ENCODE data around the gene NIPBL. TPM values are rescaled to one million over a fixed set of nuclear protein-coding genes. Genes with fewer than 3 reads are reported as not detected.
A peak's percentile ranks its signal among the peaks of the same experiment; 100 is the strongest.

NIPBL gene
- total RNA-seq, 2 donors from 2014 or later: 56.8 to 71.2 TPM

GRCh38 chr5:36874465-36874864, 2.1 kb upstream of the NIPBL start:
- peaks cover 4% of the 10 kb centered on the region for H3K36me3 Mint-ChIP-seq
- no peak for ATAC-seq
- peak overlapping the region; percentile 93 to 96 for H3K27ac Mint-ChIP-seq
- H3K27me3 Mint-ChIP-seq: no peaks in the 10 kb centered on the region
- no peak for DNase-seq (ENCODE audit: low spot score)
- H3K9me3 Mint-ChIP-seq: no peaks in the 10 kb centered on the region
- peaks cover 29 to 35% of the 10 kb centered on the region in 2 donors for H3K4me1 Mint-ChIP-seq (ENCODE audit: low read depth in 2 of 2)
- H3K4me3 Mint-ChIP-seq: peak overlapping the region; percentile 92

- Mint-ChIP-seq H3K27ac (peak overlapping the region; percentile 93 to 96), H3K4me3 (peak overlapping the region; percentile 92), H3K4me1 (ENCODE audit: low read depth in 2 of 2) (peaks cover 28 to 34% of the 10 kb centered on the region in 2 donors), H3K36me3 (peaks cover 4% of the 10 kb centered on the region), H3K27me3 (no peaks in the 10 kb centered on the region), H3K9me3 (no peaks in the 10 kb centered on the region)
- peak; percentile 45 to 46 for ATAC-seq
- peak; percentile 75 for DNase-seq (ENCODE audit: low spot score)
Observed at GRCh38 chr5:36875051-36875789, 1.3 kb upstream of the NIPBL start.

DNA sequence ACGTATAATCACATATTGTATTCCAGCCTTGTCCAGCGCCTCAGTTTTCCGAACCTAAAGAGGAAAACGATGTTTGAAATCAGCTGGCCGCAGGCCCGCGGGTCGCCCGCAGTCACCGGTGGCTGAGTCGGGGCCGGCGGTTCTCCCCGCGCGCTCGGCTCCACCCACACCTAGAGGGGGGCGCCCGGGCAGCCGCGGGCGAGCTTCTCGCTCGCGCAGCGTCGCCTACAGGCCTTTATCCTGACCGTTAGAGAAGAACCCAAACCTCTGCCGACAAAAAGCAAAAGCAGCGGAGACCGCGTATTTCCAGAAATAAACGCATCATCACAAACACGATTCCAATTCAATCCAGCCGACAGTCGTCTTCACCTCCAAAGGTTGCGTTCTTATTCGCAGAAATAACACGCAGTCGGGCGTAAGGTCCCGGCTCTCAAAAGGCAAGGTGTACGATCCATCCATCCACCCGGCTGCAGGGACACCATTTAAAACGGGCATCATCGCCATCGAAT, 725 bp upstream of the NIPBL start:
- DNase-seq (ENCODE audit: low spot score) (peak; percentile 86), ATAC-seq (peak; percentile 84)
- Mint-ChIP-seq H3K9me3 (no peaks in the 10 kb centered on the region), H3K36me3 (peaks cover 4% of the 10 kb centered on the region), H3K27me3 (no peaks in the 10 kb centered on the region), H3K4me3 (peak overlapping the region; percentile 92), H3K4me1 (ENCODE audit: low read depth in 2 of 2) (peaks cover 27 to 34% of the 10 kb centered on the region in 2 donors), H3K27ac (peak overlapping the region; percentile 93 to 96)

GRCh38 chr5:36876965-36877666, 547 bp downstream of the NIPBL start:
- Mint-ChIP-seq H3K4me3 (peak overlapping the region; percentile 92), H3K27ac (peak overlapping the region; percentile 93 to 96), H3K4me1 (ENCODE audit: low read depth in 2 of 2) (peaks cover 36 to 46% of the 10 kb centered on the region in 2 donors), H3K27me3 (no peaks in the 10 kb centered on the region), H3K9me3 (no peaks in the 10 kb centered on the region), H3K36me3 (peaks cover 4% of the 10 kb centered on the region)
- DNase-seq (ENCODE audit: low spot score) (peak; percentile 65), ATAC-seq (peak; percentile 56 to 61)

DNA sequence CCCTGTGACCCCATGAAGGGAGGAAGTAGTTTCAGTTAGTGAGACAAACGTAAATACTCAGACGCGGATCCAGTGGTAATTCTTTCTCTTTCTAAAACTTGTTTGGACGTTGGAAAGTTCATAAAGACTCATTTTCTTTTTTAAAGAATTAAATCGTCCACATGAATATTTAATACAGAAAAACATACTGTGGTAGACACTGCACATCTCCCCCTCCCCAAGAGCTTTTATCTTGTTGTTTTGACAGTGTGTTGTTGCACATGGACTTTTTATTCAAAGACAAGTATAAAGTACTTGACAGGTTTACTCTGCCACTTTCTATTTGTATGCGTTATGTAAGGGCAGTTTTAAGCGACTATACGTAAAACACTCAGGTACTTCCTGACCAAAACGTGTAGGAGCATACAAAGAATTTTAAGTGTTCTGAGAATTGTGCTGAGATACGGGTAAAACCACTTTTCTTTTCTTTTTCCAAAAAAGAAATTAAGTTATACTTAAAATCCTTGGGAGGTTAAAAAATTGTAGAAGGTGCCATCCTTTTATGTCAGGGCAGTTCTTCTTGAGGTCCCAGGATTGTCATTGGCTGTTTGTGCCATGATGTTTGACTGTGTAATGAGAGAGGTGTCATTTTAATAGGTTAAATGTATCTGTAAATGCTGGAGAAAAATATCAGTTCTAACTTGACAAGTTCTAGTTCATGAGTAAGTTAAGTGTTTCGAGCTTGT, 1.3 kb downstream of the NIPBL start:
- no peaks in the 10 kb centered on the region for H3K9me3 Mint-ChIP-seq
- H3K36me3 Mint-ChIP-seq: peaks cover 4% of the 10 kb centered on the region
- no peak for DNase-seq (ENCODE audit: low spot score)
- no peaks in the 10 kb centered on the region for H3K27me3 Mint-ChIP-seq
- peak overlapping the region; percentile 93 to 96 for H3K27ac Mint-ChIP-seq
- H3K4me1 Mint-ChIP-seq (ENCODE audit: low read depth in 2 of 2): peaks cover 40 to 51% of the 10 kb centered on the region in 2 donors
- peak overlapping the region; percentile 92 for H3K4me3 Mint-ChIP-seq
- no peak for ATAC-seq

- Mint-ChIP-seq H3K4me3 (peak overlapping the region; percentile 92), H3K27me3 (no peaks in the 10 kb centered on the region), H3K9me3 (no peaks in the 10 kb centered on the region), H3K4me1 (ENCODE audit: low read depth in 2 of 2) (peaks cover 40 to 51% of the 10 kb centered on the region in 2 donors), H3K36me3 (peaks cover 4% of the 10 kb centered on the region), H3K27ac (peak overlapping the region; percentile 93 to 96)
- no peak for DNase-seq (ENCODE audit: low spot score)
- no peak for ATAC-seq
Observed at GRCh38 chr5:36878392-36879082, 2.0 kb downstream of the NIPBL start.

- peak overlapping the region; percentile 93 to 96 for H3K27ac Mint-ChIP-seq
- no peaks in the 10 kb centered on the region for H3K9me3 Mint-ChIP-seq
- DNase-seq (ENCODE audit: low spot score): no peak
- peaks cover 45 to 58% of the 10 kb centered on the region in 2 donors for H3K4me1 Mint-ChIP-seq (ENCODE audit: low read depth in 2 of 2)
- H3K36me3 Mint-ChIP-seq: peaks cover 4% of the 10 kb centered on the region
- no peak for ATAC-seq
- H3K4me3 Mint-ChIP-seq: peak overlapping the region; percentile 92
- H3K27me3 Mint-ChIP-seq: no peaks in the 10 kb centered on the region
Observed at GRCh38 chr5:36879274-36880033, 2.9 kb downstream of the NIPBL start.

GRCh38 chr5:36880761-36881160, 4.2 kb downstream of the NIPBL start:
- no peaks in the 10 kb centered on the region for H3K9me3 Mint-ChIP-seq
- H3K4me1 Mint-ChIP-seq (ENCODE audit: low read depth in 2 of 2): peaks cover 44 to 47% of the 10 kb centered on the region in 2 donors
- DNase-seq (ENCODE audit: low spot score): no peak
- H3K36me3 Mint-ChIP-seq: peaks cover 4% of the 10 kb centered on the region
- peak overlapping the region; percentile 46 for H3K4me3 Mint-ChIP-seq
- peak overlapping the region in 1 of 2 donors; percentile 57 for H3K27ac Mint-ChIP-seq
- no peak for ATAC-seq
- H3K27me3 Mint-ChIP-seq: no peaks in the 10 kb centered on the region

DNA sequence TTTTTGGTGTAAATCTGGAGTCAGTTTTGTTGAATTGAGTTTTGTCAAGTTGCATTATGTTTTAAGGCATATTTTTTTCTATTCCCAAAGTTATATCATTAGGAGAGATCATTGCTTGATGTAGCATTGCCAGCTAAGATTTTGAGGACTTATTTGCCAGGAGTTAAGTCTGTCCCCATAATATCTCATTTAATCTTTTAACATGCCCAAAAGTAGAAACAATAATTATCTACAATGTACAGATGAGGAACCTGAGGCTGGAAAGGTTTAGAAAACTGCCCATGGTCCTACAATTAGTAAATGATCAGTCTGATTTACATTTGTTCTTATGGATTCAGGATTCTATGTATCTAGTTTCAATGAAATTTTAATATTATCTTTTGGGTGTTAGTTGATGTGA, 4.7 kb downstream of the NIPBL start:
- Mint-ChIP-seq H3K27ac (peak overlapping the region; percentile 57 to 60), H3K36me3 (peaks cover 4% of the 10 kb centered on the region), H3K27me3 (no peaks in the 10 kb centered on the region), H3K9me3 (no peaks in the 10 kb centered on the region), H3K4me3 (peak overlapping the region; percentile 46), H3K4me1 (ENCODE audit: low read depth in 2 of 2) (peaks cover 47 to 49% of the 10 kb centered on the region in 2 donors)
- no peak for DNase-seq (ENCODE audit: low spot score)
- no peak for ATAC-seq

- Mint-ChIP-seq H3K27me3 (no peaks in the 10 kb centered on the region), H3K4me3 (peak overlapping the region; percentile 46), H3K27ac (peak overlapping the region; percentile 40 to 60), H3K4me1 (ENCODE audit: low read depth in 2 of 2) (peaks cover 50 to 54% of the 10 kb centered on the region in 2 donors), H3K9me3 (no peaks in the 10 kb centered on the region), H3K36me3 (peaks cover 4% of the 10 kb centered on the region)
- DNase-seq (ENCODE audit: low spot score) (no peak), ATAC-seq (no peak)
Observed at GRCh38 chr5:36881807-36882206, 5.2 kb downstream of the NIPBL start.

DNA sequence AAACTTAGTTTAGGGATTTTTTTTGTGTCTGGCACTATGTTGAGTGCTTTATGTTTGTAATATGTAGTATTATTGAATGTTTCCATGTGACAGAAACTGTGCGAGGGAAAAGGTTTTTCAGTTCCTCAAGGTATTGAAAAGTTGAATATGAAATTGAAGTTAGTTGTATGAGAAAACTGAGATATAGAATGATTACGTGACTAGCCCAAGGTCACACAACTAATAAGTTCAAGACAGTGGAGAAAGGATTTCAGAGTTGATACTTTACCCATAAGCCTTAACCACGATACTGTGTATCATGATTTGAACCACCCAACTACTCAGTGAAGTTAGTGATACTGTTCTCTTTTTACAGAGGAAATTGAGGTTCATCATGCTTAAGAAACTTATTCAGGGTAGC, 5.7 kb downstream of the NIPBL start:
- ATAC-seq (peak in 1 of 2 donors; percentile 69), DNase-seq (ENCODE audit: low spot score) (no peak)
- no peaks in the 10 kb centered on the region for H3K27me3 Mint-ChIP-seq
- H3K4me1 Mint-ChIP-seq (ENCODE audit: low read depth in 2 of 2): peaks cover 54 to 55% of the 10 kb centered on the region in 2 donors
- peak overlapping the region; percentile 40 to 60 for H3K27ac Mint-ChIP-seq
- H3K36me3 Mint-ChIP-seq: peaks cover 4% of the 10 kb centered on the region
- peak overlapping the region; percentile 46 for H3K4me3 Mint-ChIP-seq
- H3K9me3 Mint-ChIP-seq: no peaks in the 10 kb centered on the region

- ATAC-seq (no peak), DNase-seq (ENCODE audit: low spot score) (no peak)
- Mint-ChIP-seq H3K4me3 (peak overlapping the region; percentile 40), H3K36me3 (no peaks in the 10 kb centered on the region), H3K9me3 (no peaks in the 10 kb centered on the region), H3K4me1 (ENCODE audit: low read depth in 2 of 2) (peaks cover 54 to 56% of the 10 kb centered on the region in 2 donors), H3K27me3 (no peaks in the 10 kb centered on the region), H3K27ac (peak overlapping the region; percentile 16 to 52)
Observed at GRCh38 chr5:36883894-36884462, 7.4 kb downstream of the NIPBL start.

All from natural killer cell treated with Interleukin-12 subunit alpha and Interleukin-12 subunit beta and Interleukin-15 and Interleukin-18, amount 100 ng/mL, for 72 hours (primary cell).